ENCODE results near the gene LYST. TPM values are rescaled to one million over a fixed set of nuclear protein-coding genes. Genes with fewer than 3 reads are reported as not detected.

The LYST gene
- total RNA-seq, 1 experiment from 2014 or later: 4.8 TPM

DNA sequence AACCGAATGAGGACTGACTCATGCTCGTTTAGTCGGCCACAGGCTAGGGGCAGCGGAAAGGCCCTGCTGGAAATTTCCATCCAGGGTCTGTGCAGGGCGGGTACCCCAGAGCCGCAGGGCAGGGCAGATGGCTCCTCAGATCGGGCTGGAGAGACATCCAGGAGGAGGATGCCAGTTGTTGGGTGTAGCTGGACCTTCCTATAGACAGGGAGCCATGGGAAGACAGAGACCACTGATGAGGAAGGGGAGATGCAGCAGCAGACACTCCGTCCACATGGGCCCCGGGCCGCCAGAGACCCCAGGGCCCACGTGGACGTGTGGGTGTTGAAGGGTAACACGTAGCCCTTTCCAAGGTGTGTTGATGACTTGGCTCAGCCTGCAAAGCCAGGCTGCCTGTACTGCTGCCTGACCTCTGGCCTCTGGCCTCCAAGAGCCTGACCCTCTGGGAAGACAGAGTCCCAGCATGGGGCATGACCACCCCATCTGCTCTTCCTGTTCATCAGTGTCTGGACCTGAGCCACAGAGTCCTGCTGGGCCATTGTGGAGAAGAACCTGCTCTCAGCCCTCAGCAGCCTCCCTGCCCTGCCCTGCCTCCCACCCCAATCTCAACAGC, 221.9 kb downstream of the LYST start:
- H3K36me3 ChIP-seq (ENCODE audit: low read depth, low read length): no peaks in the 10 kb centered on the region
- POLR2A ChIA-PET (ENCODE audit: unreplicated experiment): no interaction called here
- peaks cover 7% of the 10 kb centered on the region for H3K4me1 ChIP-seq (ENCODE audit: insufficient read depth, low read length)
- H3F3A ChIP-seq (ENCODE audit: low read length, unreplicated experiment): no peaks in the 10 kb centered on the region
- H3K27me3 ChIP-seq (ENCODE audit: low read length): peaks cover 11% of the 10 kb centered on the region
- intact Hi-C loops (cut with micrococcal nuclease): no loop called here
- CTCF ChIA-PET: no interaction called here
- TF ChIP-seq EZH2 (IDR thresholded peaks at IDR 0.05; ENCODE audit: low read length, unreplicated experiment) (no peak), EZH2phosphoT487 (IDR thresholded peaks at IDR 0.05; ENCODE audit: borderline replicate concordance, low read length) (no peak)
- TF ChIP-seq, protein P1, sequence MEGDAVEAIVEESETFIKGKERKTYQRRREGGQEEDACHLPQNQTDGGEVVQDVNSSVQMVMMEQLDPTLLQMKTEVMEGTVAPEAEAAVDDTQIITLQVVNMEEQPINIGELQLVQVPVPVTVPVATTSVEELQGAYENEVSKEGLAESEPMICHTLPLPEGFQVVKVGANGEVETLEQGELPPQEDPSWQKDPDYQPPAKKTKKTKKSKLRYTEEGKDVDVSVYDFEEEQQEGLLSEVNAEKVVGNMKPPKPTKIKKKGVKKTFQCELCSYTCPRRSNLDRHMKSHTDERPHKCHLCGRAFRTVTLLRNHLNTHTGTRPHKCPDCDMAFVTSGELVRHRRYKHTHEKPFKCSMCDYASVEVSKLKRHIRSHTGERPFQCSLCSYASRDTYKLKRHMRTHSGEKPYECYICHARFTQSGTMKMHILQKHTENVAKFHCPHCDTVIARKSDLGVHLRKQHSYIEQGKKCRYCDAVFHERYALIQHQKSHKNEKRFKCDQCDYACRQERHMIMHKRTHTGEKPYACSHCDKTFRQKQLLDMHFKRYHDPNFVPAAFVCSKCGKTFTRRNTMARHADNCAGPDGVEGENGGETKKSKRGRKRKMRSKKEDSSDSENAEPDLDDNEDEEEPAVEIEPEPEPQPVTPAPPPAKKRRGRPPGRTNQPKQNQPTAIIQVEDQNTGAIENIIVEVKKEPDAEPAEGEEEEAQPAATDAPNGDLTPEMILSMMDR (conservative IDR thresholded peaks at IDR 0.05; ENCODE audit: low read depth, low read length): no peak
- H3K9ac ChIP-seq (ENCODE audit: low read length): no peak overlapping the region
- H3K4me3 ChIP-seq (ENCODE audit: low read length): no peak overlapping the region
- H3K9me3 ChIP-seq (ENCODE audit: low read length): no peaks in the 10 kb centered on the region
- ATAC-seq (no peak), DNase-seq (no peak)
- no peaks in the 10 kb centered on the region for H3K79me2 ChIP-seq (ENCODE audit: low read length)
- H3K27ac ChIP-seq (ENCODE audit: low read length): no peak overlapping the region
- no peak overlapping the region for H3K4me2 ChIP-seq (ENCODE audit: low read length)
- H4K20me1 ChIP-seq (ENCODE audit: low read length): no peaks in the 10 kb centered on the region
- no peak overlapping the region for H2AFZ ChIP-seq (ENCODE audit: low read length)
- BruUV-seq (replicated peaks): no TSS peak
- no peaks in the 10 kb centered on the region for H3K9me2 ChIP-seq (replicated peaks; ENCODE audit: low read length)

DNA sequence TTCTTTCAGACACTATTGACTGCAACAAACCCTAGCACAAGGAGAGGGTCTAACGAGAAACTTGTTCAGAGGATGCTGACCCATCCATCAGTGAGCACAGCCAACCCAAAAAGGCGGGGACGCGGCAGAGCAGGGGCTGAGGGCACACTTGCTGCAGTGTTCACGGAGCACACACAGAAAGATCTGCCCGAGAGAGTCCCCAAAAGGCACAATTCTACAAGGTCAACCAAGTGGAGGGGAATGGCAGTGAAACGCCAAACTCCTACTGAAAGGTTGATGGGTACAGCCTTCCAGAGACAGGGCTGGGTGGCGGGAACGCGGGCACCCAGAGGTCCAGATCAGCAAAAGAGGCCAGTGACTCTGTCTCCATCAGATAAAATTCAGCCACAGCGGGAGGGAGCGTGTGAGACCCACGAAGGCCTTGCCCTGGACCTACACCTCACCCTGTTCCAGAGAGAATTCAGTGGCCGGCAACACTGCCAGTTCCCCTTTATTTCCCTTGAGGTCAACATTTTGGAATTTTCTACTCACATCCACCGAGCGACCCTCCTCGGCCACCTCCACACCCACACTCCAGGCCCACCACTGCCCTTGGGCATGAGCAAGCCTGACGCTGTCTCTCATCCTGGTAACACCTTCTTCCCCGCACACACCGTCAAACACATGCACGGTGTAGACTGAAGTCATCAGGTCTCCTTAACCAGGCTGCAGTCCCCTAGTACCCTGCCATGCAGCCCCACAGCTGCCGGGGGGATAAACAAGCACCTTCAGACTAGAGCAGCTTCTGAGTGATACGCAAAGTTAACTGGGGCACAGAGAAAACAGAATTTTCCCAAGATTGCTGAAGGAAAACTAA, 222.6 kb downstream of the LYST start:
- CTCF ChIA-PET: no interaction called here
- Histone ChIP-seq H2AFZ (ENCODE audit: low read length) (no peak overlapping the region), H3K9me3 (ENCODE audit: low read length) (no peaks in the 10 kb centered on the region), H4K20me1 (ENCODE audit: low read length) (no peaks in the 10 kb centered on the region), H3K9ac (ENCODE audit: low read length) (no peak overlapping the region), H3K27me3 (ENCODE audit: low read length) (peaks cover 8% of the 10 kb centered on the region), H3K4me3 (ENCODE audit: low read length) (no peak overlapping the region), H3K79me2 (ENCODE audit: low read length) (no peaks in the 10 kb centered on the region), H3K27ac (ENCODE audit: low read length) (no peak overlapping the region), H3K4me1 (ENCODE audit: insufficient read depth, low read length) (peaks cover 5% of the 10 kb centered on the region), H3K36me3 (ENCODE audit: low read depth, low read length) (no peaks in the 10 kb centered on the region), H3K4me2 (ENCODE audit: low read length) (no peak overlapping the region), H3F3A (ENCODE audit: low read length, unreplicated experiment) (no peaks in the 10 kb centered on the region), H3K9me2 (replicated peaks; ENCODE audit: low read length) (no peaks in the 10 kb centered on the region)
- TF ChIP-seq, protein P1 (conservative IDR thresholded peaks at IDR 0.05; ENCODE audit: low read depth, low read length): no peak
- no peak for TF ChIP-seq EZH2phosphoT487 (IDR thresholded peaks at IDR 0.05; ENCODE audit: borderline replicate concordance, low read length)
- TF ChIP-seq EZH2 (IDR thresholded peaks at IDR 0.05; ENCODE audit: low read length, unreplicated experiment): no peak
- no peak for DNase-seq
- intact Hi-C loops (cut with micrococcal nuclease): no loop called here
- no peak for ATAC-seq
- POLR2A ChIA-PET (ENCODE audit: unreplicated experiment): no interaction called here
- no TSS peak for BruUV-seq (replicated peaks)

DNA sequence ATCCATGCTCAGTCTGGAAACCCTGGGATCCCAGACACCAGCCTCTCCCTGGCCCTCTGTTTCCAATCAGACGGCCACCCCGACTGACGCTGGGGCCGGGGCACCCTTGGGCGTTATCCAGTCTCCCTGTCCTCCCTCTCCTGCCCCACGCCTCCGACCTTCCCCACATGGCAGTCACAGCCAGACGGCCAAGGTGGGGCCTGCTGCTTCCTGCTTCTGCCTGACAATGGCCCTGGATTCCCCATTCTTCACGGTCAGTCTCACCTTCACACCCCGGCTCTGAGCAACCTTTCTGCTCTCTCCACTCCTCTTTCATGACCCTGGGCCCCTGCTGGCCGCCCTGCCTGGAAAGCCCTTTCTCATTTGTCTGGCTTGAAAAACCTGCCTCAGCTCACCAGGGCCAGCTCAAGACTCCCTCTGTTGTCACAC, 223.7 kb downstream of the LYST start:
- Histone ChIP-seq H3F3A (ENCODE audit: low read length, unreplicated experiment) (no peaks in the 10 kb centered on the region), H2AFZ (ENCODE audit: low read length) (no peak overlapping the region), H3K9me2 (replicated peaks; ENCODE audit: low read length) (no peaks in the 10 kb centered on the region), H3K9me3 (ENCODE audit: low read length) (no peaks in the 10 kb centered on the region), H3K27ac (ENCODE audit: low read length) (no peak overlapping the region), H3K4me1 (ENCODE audit: insufficient read depth, low read length) (0 out of 2 replicates have a peak, but pooled peaks cover 3% of the 10 kb centered on the region), H3K36me3 (ENCODE audit: low read depth, low read length) (no peaks in the 10 kb centered on the region), H3K4me2 (ENCODE audit: low read length) (no peak overlapping the region), H3K9ac (ENCODE audit: low read length) (no peak overlapping the region), H3K4me3 (ENCODE audit: low read length) (no peak overlapping the region), H3K79me2 (ENCODE audit: low read length) (no peaks in the 10 kb centered on the region), H3K27me3 (ENCODE audit: low read length) (no peaks in the 10 kb centered on the region), H4K20me1 (ENCODE audit: low read length) (no peaks in the 10 kb centered on the region)
- ChIA-PET CTCF (no interaction called here), POLR2A (ENCODE audit: unreplicated experiment) (no interaction called here)
- no TSS peak for BruUV-seq (replicated peaks)
- TF ChIP-seq EZH2 (IDR thresholded peaks at IDR 0.05; ENCODE audit: low read length, unreplicated experiment) (no peak), EZH2phosphoT487 (IDR thresholded peaks at IDR 0.05; ENCODE audit: borderline replicate concordance, low read length) (no peak)
- TF ChIP-seq, protein P1 (conservative IDR thresholded peaks at IDR 0.05; ENCODE audit: low read depth, low read length): no peak
- intact Hi-C loops (cut with micrococcal nuclease): no loop called here
- ATAC-seq (no peak), DNase-seq (no peak)
